MM.1S (cell line): ENCODE data around the gene HASPIN.

Source experiments
- EZH2 ChIP-seq: fragments of 300-600 bp; sonication (generic); optimal IDR thresholded peaks from 2 replicates; pipeline ENCODE3; 2017; ENCODE audit warnings: low read depth, mild to moderate bottlenecking, antibody characterized with exemption, low read length, mixed read lengths
- TF ChIP-seq, protein P1 (sequence below): fragments of 300-600 bp; sonication (generic); IDR thresholded peaks from 2 replicates; pipeline ENCODE4 v1.5.1; 2016; ENCODE audit warnings: antibody characterized with exemption, low read length, mixed read lengths

DNA sequence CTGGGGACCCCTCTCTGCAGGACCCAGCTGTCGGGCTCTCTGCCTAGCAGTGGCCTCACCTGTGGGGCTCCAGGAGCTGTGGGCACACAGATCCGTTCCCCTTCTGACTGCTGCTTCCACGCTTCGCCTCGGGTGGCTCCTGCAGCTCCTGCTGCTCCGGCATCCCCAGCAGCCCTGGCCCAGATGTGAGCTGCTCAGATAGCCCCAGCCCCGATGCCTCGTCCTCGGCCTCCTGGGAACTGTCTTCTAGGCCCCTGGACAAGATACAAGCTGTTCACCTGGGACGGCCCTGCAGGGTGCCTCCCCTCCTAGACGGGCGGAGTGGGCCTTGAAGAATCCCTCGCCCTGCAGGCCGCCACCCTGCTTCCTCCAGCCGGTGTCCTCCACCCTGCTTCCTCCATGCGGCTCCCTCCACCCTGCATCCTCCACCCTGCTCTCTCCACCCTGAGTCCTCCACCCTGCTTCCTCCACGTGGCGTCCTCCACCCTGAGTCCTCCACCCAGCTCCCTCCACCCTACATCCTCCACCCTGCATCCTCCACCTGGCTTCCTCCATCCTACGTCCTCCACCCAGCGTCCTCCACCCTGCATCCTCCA lies 44.1 kb upstream of the HASPIN start:
- TF ChIP-seq, protein P1, sequence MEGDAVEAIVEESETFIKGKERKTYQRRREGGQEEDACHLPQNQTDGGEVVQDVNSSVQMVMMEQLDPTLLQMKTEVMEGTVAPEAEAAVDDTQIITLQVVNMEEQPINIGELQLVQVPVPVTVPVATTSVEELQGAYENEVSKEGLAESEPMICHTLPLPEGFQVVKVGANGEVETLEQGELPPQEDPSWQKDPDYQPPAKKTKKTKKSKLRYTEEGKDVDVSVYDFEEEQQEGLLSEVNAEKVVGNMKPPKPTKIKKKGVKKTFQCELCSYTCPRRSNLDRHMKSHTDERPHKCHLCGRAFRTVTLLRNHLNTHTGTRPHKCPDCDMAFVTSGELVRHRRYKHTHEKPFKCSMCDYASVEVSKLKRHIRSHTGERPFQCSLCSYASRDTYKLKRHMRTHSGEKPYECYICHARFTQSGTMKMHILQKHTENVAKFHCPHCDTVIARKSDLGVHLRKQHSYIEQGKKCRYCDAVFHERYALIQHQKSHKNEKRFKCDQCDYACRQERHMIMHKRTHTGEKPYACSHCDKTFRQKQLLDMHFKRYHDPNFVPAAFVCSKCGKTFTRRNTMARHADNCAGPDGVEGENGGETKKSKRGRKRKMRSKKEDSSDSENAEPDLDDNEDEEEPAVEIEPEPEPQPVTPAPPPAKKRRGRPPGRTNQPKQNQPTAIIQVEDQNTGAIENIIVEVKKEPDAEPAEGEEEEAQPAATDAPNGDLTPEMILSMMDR: no peak
- no peak for TF ChIP-seq EZH2
